ENCODE measurements around the gene PRR19.

GRCh38 chr19:42268704-42269477 is 33.0 kb upstream of the PRR19 start, which contains the start of gene CIC:
- TF ChIP-seq, protein P1, sequence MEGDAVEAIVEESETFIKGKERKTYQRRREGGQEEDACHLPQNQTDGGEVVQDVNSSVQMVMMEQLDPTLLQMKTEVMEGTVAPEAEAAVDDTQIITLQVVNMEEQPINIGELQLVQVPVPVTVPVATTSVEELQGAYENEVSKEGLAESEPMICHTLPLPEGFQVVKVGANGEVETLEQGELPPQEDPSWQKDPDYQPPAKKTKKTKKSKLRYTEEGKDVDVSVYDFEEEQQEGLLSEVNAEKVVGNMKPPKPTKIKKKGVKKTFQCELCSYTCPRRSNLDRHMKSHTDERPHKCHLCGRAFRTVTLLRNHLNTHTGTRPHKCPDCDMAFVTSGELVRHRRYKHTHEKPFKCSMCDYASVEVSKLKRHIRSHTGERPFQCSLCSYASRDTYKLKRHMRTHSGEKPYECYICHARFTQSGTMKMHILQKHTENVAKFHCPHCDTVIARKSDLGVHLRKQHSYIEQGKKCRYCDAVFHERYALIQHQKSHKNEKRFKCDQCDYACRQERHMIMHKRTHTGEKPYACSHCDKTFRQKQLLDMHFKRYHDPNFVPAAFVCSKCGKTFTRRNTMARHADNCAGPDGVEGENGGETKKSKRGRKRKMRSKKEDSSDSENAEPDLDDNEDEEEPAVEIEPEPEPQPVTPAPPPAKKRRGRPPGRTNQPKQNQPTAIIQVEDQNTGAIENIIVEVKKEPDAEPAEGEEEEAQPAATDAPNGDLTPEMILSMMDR (IDR thresholded peaks at IDR 0.05; ENCODE audit: insufficient read depth, low read length): no peak
- TF ChIP-seq POLR2AphosphoS5 (IDR thresholded peaks at IDR 0.05; ENCODE audit: low read depth) (no peak), REST (IDR thresholded peaks at IDR 0.05; ENCODE audit: insufficient replicate concordance, low read depth) (no peak)

Measured in HL-60 (cell line).